IPS DF 6.9 (cell line): ENCODE results near the gene DNAJC6.

Experiments
- DNase-seq: peaks from one replicate; pipeline ENCODE4 v3.0.0-alpha.2; 2013; ENCODE audit warnings: low read depth, low spot score
- H3K27ac ChIP-seq: one replicate; pipeline ENCODE4 v1.5.1; 2013; ENCODE audit warnings: low read length, control low read depth
- H3K27me3 ChIP-seq: 2 replicates; pipeline ENCODE4 v1.6.1; 2013; ENCODE audit warnings: mild to moderate bottlenecking, low read length; ENCODE audit not compliant: control insufficient read depth, insufficient read depth
- H3K36me3 ChIP-seq: 2 replicates; pipeline ENCODE4 v1.6.1; 2013; ENCODE audit warnings: low read length; ENCODE audit not compliant: control insufficient read depth, insufficient read depth
- H3K4me1 ChIP-seq: 2 replicates; pipeline ENCODE4 v1.6.1; 2013; ENCODE audit warnings: low read length; ENCODE audit not compliant: control insufficient read depth, insufficient read depth
- H3K4me3 ChIP-seq: 2 replicates; pipeline ENCODE4 v1.5.1; 2013; ENCODE audit warnings: mild to moderate bottlenecking, low read length
- H3K9me3 ChIP-seq: 2 replicates; pipeline ENCODE4 v1.6.1; 2013; ENCODE audit warnings: low read length, inconsistent platforms; ENCODE audit not compliant: control insufficient read depth, insufficient read depth
- WGBS: extraction: QIAGEN DNeasy Blood & Tissue Kit; methylation state at CpG from one replicate; pipeline ENCODE4 v1.1.7; 2013; ENCODE audit warnings: mixed read lengths, missing lambda C conversion rate; ENCODE audit not compliant: insufficient read length, insufficient coverage; 5-methylcytosine and 5-hydroxymethylcytosine counted together

Gene DNAJC6

GRCh38 chr1:65459397-65459768 lies 150.0 kb downstream of the DNAJC6 start:
- H3K27me3 ChIP-seq: no peaks in the 10 kb centered on the region
- H3K27ac ChIP-seq: no peak overlapping the region
- no peak overlapping the region for H3K4me3 ChIP-seq
- no CpG with 5 or more reads among the region's 1 CpG for WGBS
- no peak for DNase-seq
- H3K36me3 ChIP-seq: no peaks in the 10 kb centered on the region
- H3K4me1 ChIP-seq: no peaks in the 10 kb centered on the region
- H3K9me3 ChIP-seq: no peaks in the 10 kb centered on the region
